Skeletal muscle tissue (tissue), 5 donors: ENCODE results near the gene MITF. TPM values are rescaled to one million over a fixed set of nuclear protein-coding genes. Genes with fewer than 3 reads are reported as not detected.

Source experiments
- H3K27ac ChIP-seq: one replicate; pipeline ENCODE4 v1.7.0; 2013; ENCODE audit warnings: mild to moderate bottlenecking, low read depth, low read length, inconsistent platforms
- H3K27me3 ChIP-seq, 3 donors: one replicate each; pipeline ENCODE4 v1.7.0; 2013; ENCODE audit warnings: low read length in 3 of 3; ENCODE audit not compliant: control insufficient read depth in 3 of 3, insufficient read depth in 3 of 3
- H3K36me3 ChIP-seq, 3 donors: one replicate each; pipeline ENCODE4 v1.7.0; 2013; ENCODE audit warnings: low read length in 3 of 3; ENCODE audit not compliant: control insufficient read depth in 3 of 3, insufficient read depth in 3 of 3
- H3K4me1 ChIP-seq, 3 donors: one replicate each; pipeline ENCODE4 v1.7.0; 2013; ENCODE audit warnings: low read length in 3 of 3, mild to moderate bottlenecking in 3 of 3; ENCODE audit not compliant: control insufficient read depth in 3 of 3, insufficient read depth in 3 of 3
- H3K4me3 ChIP-seq, 3 donors: one replicate each; pipeline ENCODE4 v1.7.0; 2013; ENCODE audit warnings: low read length in 3 of 3
- H3K9ac ChIP-seq, 3 donors: one replicate each; pipeline ENCODE4 v1.7.0; 2013; ENCODE audit warnings: low read length in 3 of 3, mild to moderate bottlenecking in 3 of 3, moderate library complexity in 2 of 3, low read depth in 1 of 3
- H3K9me3 ChIP-seq, 3 donors: one replicate each; pipeline ENCODE4 v1.7.0; 2013; ENCODE audit warnings: low read length in 3 of 3; ENCODE audit not compliant: control insufficient read depth in 3 of 3
- small RNA-seq: library from RNA; depleted of rRNA; stranded (forward); fragments of <200 nt; gene quantifications from one replicate; pipeline ENCODE3, GENCODE V24; 2014
- total RNA-seq: library from RNA; depleted of rRNA; stranded (reverse); fragments of >200 nt; gene quantifications from one replicate; pipeline ENCODE4 v1.2.3, GENCODE V29; 2014
- donor health status: Osteomylitis.

Gene MITF
- total RNA-seq, 1 donor from 2014 or later: 11.0 TPM

DNA sequence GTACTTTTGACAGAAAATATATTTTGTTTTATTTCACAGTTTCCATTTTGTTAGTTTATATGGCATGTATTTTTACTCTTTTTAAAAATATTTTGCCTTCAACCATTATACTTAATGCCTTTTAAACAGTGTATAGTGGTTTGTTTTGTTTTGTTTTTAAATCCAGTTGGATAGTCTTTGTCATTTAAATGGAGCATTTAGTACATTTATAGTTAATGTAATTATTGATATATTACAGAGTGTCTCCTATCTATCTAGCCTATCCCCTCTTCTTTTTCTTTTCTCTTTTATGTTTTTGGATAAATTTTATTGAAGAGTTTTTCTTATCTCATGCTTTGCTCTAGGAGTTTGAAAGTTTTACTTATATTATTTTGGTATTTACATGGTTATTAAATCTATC, 263.9 kb downstream of the MITF start:
- no peaks in the 10 kb centered on the region for H3K9me3 ChIP-seq
- H3K4me3 ChIP-seq: no peak overlapping the region
- H3K4me1 ChIP-seq: no peaks in the 10 kb centered on the region

DNA sequence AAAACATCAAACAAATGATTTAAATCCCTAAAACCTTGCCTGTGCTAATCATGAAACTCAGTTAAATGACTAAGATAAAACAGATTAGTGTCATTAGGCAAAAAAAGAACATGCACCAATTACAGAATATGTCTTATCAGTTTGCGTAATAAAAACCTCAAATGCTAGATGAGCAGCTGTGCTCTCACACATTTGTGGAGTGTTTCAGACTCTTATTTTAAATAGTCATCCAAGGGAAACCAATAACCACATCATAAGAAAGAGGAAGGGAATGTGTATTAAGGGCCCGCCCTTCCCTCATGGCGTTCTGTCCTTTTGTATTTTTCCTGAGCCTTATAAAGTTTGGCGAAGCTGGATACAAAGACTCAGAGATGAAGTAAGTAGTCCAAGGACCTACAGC, 266.8 kb downstream of the MITF start:
- Histone ChIP-seq H3K27me3 (no peaks in the 10 kb centered on the region), H3K9me3 (no peaks in the 10 kb centered on the region), H3K4me3 (no peak overlapping the region), H3K36me3 (no peaks in the 10 kb centered on the region), H3K4me1 (no peaks in the 10 kb centered on the region), H3K9ac (no peak overlapping the region), H3K27ac (no peak overlapping the region)

More for the DNA sequence above, 263.9 kb downstream of the MITF start:
- H3K27me3 ChIP-seq: no peaks in the 10 kb centered on the region
- no peaks in the 10 kb centered on the region for H3K36me3 ChIP-seq
- H3K9ac ChIP-seq: no peak overlapping the region
- no peak overlapping the region for H3K27ac ChIP-seq

DNA sequence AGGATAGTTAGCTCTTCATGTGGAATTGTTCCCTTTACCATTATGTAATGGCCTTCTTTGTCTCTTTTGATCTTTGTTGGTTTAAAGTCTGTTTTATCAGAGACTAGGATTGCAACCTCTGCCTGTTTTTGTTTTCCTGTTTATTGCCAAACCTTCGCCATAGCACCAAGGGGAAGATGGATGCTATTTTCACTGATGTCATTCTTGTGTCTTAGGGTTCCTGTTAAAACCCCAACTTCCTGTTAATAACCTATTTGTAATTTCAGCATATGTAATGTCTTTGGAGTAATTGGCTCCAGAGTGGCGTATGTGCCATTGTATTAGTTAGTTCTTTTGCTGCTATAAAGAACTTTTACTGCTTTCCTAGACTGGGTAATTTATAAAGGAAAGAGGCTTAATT, 271.1 kb downstream of the MITF start:
- Histone ChIP-seq H3K9me3 (no peaks in the 10 kb centered on the region), H3K9ac (no peak overlapping the region), H3K27me3 (no peaks in the 10 kb centered on the region), H3K36me3 (no peaks in the 10 kb centered on the region), H3K4me1 (no peaks in the 10 kb centered on the region), H3K27ac (no peak overlapping the region), H3K4me3 (no peak overlapping the region)

DNA sequence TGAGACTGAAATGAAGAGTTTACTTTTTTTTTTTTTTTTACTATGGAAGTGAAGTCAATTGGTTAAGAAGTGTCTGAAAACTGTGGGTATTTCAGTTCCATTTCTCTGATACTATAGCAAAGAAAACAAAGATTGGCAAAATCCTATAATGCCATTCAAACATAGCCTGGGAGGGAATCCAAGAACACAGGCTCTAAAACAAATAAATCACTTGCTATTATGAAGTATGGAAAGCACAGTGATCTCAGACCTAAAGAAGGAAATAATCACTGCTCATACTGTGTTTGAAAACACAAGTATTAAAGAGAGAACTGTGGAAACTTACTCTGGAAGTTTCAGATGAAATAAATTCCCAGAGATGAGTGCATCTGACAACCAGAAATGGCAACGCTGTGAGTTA, 272.3 kb downstream of the MITF start:
- no peak overlapping the region for H3K9ac ChIP-seq
- H3K4me1 ChIP-seq: no peaks in the 10 kb centered on the region
- no peak overlapping the region for H3K4me3 ChIP-seq
- H3K27me3 ChIP-seq: no peaks in the 10 kb centered on the region
- no peaks in the 10 kb centered on the region for H3K9me3 ChIP-seq
- H3K27ac ChIP-seq: no peak overlapping the region
- no peaks in the 10 kb centered on the region for H3K36me3 ChIP-seq

Small RNA genes within 50 kb of the gene (small RNA-seq; reads per million reads assigned to genes)
- not detected for gene RN7SL418P
